Erythroblast (primary cell): ENCODE data around the gene UBASH3A.

Experiments
- DNase-seq, 2 experiments: peaks; one replicate each; lab custom pipeline; 2025; lab: John Stamatoyannopoulos, UW
- GATA1 ChIP-seq: IDR thresholded peaks from 2 replicates; pipeline ENCODE4 v1.6.1; 2011; ENCODE audit warnings: low read depth, mild to moderate bottlenecking, control low read depth, low read length, moderate library complexity
- POLR2A ChIP-seq: IDR thresholded peaks from 2 replicates; pipeline ENCODE4 v1.6.1; 2011; ENCODE audit warnings: mild to moderate bottlenecking, low read length

The UBASH3A gene

GRCh38 chr21:42455196-42455595 lies 51.5 kb downstream of the UBASH3A start:
- no peak for DNase-seq
- TF ChIP-seq POLR2A (no peak), GATA1 (no peak)

- no peak for TF ChIP-seq POLR2A
These were observed 52.2 kb downstream of the UBASH3A start for GRCh38 chr21:42455754-42456440.

GRCh38 chr21:42456457-42456856 lies 52.8 kb downstream of the UBASH3A start:
- no peak for DNase-seq

More at GRCh38 chr21:42455754-42456440, 52.2 kb downstream of the UBASH3A start:
- DNase-seq = no peak

DNA sequence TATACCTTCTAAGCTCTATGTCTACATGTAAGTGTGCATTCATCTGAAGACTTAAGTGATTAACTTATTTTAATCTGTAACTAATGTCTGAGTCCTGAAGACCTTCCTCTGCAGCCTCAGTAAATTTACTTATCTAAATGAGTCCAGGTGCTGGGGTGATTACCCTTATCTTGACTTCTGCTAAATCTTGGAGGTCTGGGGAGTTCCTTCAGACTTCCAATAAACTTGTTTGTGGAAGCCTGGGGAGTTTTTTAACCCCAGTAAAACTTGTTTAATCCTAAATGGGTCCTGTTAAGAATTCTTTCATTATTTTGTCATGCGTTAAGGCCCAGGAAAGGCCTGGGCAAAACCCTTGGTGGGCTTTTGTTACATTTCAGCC lies 55.4 kb downstream of the UBASH3A start:
- DNase-seq = no peak
- TF ChIP-seq GATA1 (no peak), POLR2A (no peak)

More at GRCh38 chr21:42456457-42456856, 52.8 kb downstream of the UBASH3A start:
- TF ChIP-seq GATA1 (no peak), POLR2A (no peak)

- no peak for TF ChIP-seq POLR2A
- no peak for TF ChIP-seq GATA1
- no peak for DNase-seq
These were observed 56.0 kb downstream of the UBASH3A start for GRCh38 chr21:42459546-42460215.

DNA sequence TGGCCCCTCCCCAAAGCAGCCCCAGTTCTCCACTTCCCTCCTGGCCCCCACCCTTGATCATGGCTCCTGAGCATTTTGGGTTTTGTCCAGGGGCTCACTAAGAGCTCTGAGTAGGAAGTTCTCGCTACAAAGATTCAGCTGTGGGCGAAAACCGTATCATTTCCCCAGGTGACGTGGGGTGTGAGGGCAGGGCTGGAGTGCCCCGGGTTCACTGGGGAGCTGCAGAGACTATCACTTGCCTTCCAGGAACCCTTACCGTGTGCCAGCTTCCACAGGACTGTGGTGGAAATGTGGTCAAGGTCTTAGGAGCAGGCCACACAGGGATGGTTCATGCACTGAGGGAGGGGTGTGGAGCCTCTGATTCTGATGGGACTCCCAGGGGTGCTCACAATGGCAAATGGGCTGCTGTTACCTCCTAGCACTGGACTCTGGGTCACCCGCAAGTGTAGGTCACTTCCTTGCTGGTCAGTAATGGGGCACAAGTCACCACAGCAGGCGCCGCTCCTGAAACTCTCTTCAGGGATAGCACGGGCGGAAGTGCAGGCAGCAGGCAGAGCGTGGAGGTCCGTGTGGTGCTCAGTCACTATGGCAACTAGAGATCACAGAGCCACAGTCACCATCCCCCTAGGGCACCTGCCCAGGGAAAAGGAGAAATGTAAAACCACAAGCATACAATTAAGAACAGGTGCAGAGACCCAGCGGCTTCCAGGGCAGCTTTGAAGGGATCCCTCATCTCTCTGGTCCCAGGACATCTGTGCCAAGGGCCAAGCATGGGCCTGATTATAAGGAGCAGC lies 56.9 kb downstream of the UBASH3A start:
- TF ChIP-seq GATA1 (no peak), POLR2A (no peak)
- DNase-seq = no peak

DNA sequence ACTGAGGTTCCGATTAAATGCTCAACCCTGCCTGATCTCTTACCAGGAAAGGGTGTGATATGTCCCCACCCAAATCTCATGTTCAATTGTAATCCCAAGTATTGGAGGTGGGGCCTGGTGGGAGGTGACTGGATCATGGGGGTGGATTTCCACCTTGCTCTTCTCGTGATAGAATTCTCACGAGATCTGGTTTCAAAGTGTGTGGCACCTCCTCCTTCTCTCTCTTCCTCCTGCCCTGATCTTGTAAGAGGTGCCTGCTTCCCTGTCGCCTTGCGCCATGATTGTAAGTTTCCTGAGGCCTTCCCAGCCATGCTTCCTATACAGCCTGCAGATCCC lies 57.5 kb downstream of the UBASH3A start:
- DNase-seq = no peak
- TF ChIP-seq GATA1 (no peak), POLR2A (no peak)

GRCh38 chr21:42461881-42462877 lies 58.5 kb downstream of the UBASH3A start:
- TF ChIP-seq POLR2A = no peak
- no peak for TF ChIP-seq GATA1
- no peak for DNase-seq

GRCh38 chr21:42463861-42464515 lies 60.3 kb downstream of the UBASH3A start:
- peak; percentile 69 to 73 for DNase-seq
- TF ChIP-seq GATA1 (no peak), POLR2A (no peak)

DNA sequence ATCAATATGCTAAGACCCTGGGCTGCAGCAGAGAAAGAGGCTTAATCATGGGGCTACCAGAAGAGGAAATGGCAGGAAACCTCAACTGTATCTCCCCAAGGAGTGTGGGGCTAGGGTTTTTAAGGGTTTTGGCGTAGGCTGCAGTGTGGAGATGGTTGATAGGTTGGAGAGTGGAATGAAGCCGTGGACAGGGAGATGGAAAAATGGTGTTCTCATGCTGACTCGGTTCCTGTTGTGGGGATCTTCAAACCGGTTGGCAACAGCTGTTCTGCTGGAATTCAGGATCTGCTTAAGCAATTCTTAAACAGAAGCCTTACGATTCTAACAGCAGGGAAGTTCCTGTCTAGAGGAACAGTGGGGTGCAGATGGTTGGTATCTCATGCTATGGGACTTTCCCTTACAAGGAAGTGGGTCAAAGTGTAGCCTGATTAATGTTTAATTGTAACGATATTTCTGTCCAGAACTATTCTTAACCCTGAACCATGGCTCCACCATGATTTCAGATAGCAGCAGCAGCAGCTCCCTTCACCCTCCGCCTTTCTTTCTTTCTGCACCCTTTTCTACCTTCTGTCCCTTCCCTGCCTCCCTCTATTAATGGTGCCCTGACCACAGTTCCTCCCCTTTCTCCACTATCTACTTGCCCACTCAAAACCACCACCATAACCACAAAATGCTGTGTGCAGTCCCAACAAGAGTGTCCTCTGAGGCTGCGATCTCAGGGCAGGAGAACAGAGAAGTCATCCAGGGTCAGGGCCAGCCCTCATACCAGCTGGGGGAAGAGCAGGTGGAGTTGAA lies 61.5 kb downstream of the UBASH3A start:
- peak in 1 of 2 experiments; percentile 10 for DNase-seq
- TF ChIP-seq GATA1 (no peak), POLR2A (no peak)

DNA sequence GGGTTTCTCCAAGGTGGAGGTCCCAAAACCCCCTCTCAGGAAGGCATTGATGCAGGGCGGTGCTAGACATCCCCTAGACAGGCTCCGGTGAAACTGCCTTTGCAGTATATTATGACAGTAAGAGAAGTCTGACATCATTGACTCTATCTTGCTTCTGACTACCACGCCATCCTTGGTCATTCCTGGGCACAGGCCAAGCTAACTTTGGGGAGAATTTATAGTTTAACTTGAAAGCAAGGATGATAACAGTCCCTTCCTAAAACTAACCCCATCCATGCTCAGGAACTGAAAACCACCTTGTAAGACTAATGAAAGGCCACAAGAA lies 62.1 kb downstream of the UBASH3A start:
- TF ChIP-seq POLR2A (no peak), GATA1 (no peak)

DNA sequence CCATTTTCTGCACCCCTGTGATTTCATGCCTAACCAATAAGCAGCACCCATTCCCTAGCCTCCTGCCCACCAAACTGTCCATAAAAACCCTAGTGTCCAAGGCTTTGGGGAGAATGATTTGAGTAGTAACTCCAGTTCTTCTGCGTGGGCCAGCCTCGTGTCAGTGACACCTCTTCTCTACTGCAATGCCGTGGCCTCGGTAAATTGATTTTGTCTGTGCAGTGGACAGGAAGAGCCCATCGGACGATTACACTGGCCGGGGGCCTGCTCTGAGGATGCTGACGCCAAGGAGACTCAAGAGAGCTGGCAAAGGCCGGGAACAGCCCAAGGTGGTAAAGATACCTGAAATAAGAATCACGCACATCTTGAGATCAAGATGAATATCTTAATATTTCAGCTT lies 63.0 kb downstream of the UBASH3A start:
- TF ChIP-seq GATA1 (no peak), POLR2A (no peak)

More for the DNA sequence above, 62.1 kb downstream of the UBASH3A start:
- no peak for DNase-seq

More for the DNA sequence above, 63.0 kb downstream of the UBASH3A start:
- no peak for DNase-seq
